ENCODE results near the gene UPP1. TPM values are rescaled to one million over a fixed set of nuclear protein-coding genes. Genes with fewer than 3 reads are reported as not detected.

UPP1 gene
- total and polyA plus RNA-seq, 2 of the 4 experiments (the other 2 are of a cell fraction): 3.9 to 14.5 TPM

DNA sequence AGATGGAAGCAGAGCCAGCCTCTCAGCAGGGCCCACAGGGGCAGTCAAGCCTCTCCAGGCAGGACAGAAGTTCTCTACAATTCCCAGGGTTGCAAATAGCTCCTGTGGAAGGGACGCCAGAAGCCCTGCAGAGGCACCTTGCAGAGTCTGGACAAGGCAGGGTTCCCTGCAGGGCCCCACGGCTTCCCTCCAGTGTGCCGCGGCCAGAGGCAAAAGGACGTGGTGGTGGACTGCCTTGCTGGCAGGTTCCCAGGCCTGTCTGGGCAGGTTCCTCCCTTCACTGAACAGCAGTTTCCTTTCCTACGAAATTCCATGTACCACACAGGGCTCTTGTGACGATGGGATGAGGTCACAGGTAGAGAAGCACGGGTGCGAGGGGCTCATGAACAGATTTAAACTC, 25.1 kb downstream of the UPP1 start:
- no peak overlapping the region for H3K23ac ChIP-seq (ENCODE audit: low read depth, low read length)
- H4K20me1 ChIP-seq (ENCODE audit: insufficient read depth, low read length): no peaks in the 10 kb centered on the region
- no peak overlapping the region for H2AK9ac ChIP-seq (replicated peaks; ENCODE audit: low read depth, low read length, poor library complexity)
- peaks cover 8% of the 10 kb centered on the region; the same call in 1 of the 2 replicates for H3K9me1 ChIP-seq (ENCODE audit: insufficient read depth, low read length)
- H3K4me1 ChIP-seq (ENCODE audit: control insufficient read depth, insufficient read depth, low read length): peaks cover 6% of the 10 kb centered on the region
- no peak overlapping the region for H3K14ac ChIP-seq (replicated peaks; ENCODE audit: low read depth, low read length)
- no peak for ATAC-seq (ENCODE audit: low read depth)
- H3K4me3 ChIP-seq (ENCODE audit: insufficient read depth, low read depth, low read length): no peak overlapping the region
- 0 out of 2 replicates have a peak overlapping the region, but pooled peaks have one; percentile 37 for H4K91ac ChIP-seq (ENCODE audit: insufficient read depth, low read depth, low read length)
- WGBS, 2 experiments (ENCODE audit: extremely low coverage in 2 of 2, insufficient read length in 1 of 2): 90% methylated on average over 2 of the region's 9 CpGs; no CpG with 5 or more reads in 1 of the 2 experiments
- H3K27me3 ChIP-seq (ENCODE audit: control insufficient read depth, insufficient read depth, low read length): peaks cover 2% of the 10 kb centered on the region; the same call in 1 of the 2 replicates
- H2BK20ac ChIP-seq (ENCODE audit: low read depth, low read length): no peak overlapping the region
- no peaks in the 10 kb centered on the region for H3K79me1 ChIP-seq (ENCODE audit: low read depth in 1 of 2, low read length in 2 of 2)
- no peak for DNase-seq
- no peak overlapping the region for H2BK120ac ChIP-seq (ENCODE audit: low read depth, low read length)
- H3K18ac ChIP-seq (ENCODE audit: low read depth, low read length): no peak overlapping the region
- intact Hi-C loops (cut with micrococcal nuclease) (loop anchor here (5.0 kb wide), 2 partner anchors 77 to 847 kb away; partner anchors contain the start of gene C7orf57), in situ Hi-C loops (cut with MboI; ENCODE audit: low sequenced_read_pairs) (loop anchor here (25.0 kb wide), 1 partner anchor 852 kb away; no protein-coding TSS in a partner anchor), dilution Hi-C loops (cut with HindIII; ENCODE audit: low sequenced_read_pairs, unreplicated experiment) (loop anchor here (25.0 kb wide), 1 partner anchor 127 kb away; the partner anchor contains the start of gene HUS1)
- no peak overlapping the region for H4K5ac ChIP-seq (ENCODE audit: low read depth, low read length)
- peaks cover 2% of the 10 kb centered on the region; the same call in 1 of the 2 replicates for H3K36me3 ChIP-seq (ENCODE audit: control insufficient read depth, insufficient read depth, low read length)
- ChIA-PET POLR2A (ENCODE audit: unreplicated experiment) (no interaction called here), CTCF (no interaction called here)
- no peak overlapping the region for H3K27ac ChIP-seq (ENCODE audit: insufficient read depth, low read length)
- BruUV-seq (replicated peaks): no TSS peak
- H3K9me3 ChIP-seq (ENCODE audit: control insufficient read depth, insufficient read depth, low read length): no peaks in the 10 kb centered on the region
- no peak overlapping the region for H2BK5ac ChIP-seq (ENCODE audit: low read depth, low read length, poor library complexity, severe bottlenecking)
- H4K8ac ChIP-seq (ENCODE audit: low read depth in 2 of 2, low read length in 2 of 2): no peak overlapping the region
- H2AFZ ChIP-seq (replicated peaks; ENCODE audit: low read length, poor library complexity): no peak overlapping the region
- TF ChIP-seq RAD21 (IDR thresholded peaks at IDR 0.05; ENCODE audit: low read length): no peak
- TF ChIP-seq, protein P1, sequence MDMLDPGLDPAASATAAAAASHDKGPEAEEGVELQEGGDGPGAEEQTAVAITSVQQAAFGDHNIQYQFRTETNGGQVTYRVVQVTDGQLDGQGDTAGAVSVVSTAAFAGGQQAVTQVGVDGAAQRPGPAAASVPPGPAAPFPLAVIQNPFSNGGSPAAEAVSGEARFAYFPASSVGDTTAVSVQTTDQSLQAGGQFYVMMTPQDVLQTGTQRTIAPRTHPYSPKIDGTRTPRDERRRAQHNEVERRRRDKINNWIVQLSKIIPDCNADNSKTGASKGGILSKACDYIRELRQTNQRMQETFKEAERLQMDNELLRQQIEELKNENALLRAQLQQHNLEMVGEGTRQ (IDR thresholded peaks at IDR 0.05; ENCODE audit: low read depth, low read length): no peak
- no peak for TF ChIP-seq CEBPB (IDR thresholded peaks at IDR 0.05; ENCODE audit: low read depth, low read length)
- TF ChIP-seq POLR2A (IDR thresholded peaks at IDR 0.05; ENCODE audit: low read depth, low read length): no peak
- TF ChIP-seq FOS (IDR thresholded peaks at IDR 0.05; ENCODE audit: low read depth, low read length): no peak
- H3K9ac ChIP-seq (ENCODE audit: low read depth, low read length): no peak overlapping the region
- H3K56ac ChIP-seq (ENCODE audit: extremely low read depth, insufficient read depth, low read length): no peak overlapping the region
- H3K4ac ChIP-seq (ENCODE audit: low read depth, low read length): no peak overlapping the region
- H2BK15ac ChIP-seq (ENCODE audit: low read depth, low read length): no peak overlapping the region
- no peak overlapping the region for H3K4me2 ChIP-seq (ENCODE audit: low read depth, low read length)
- H2AK5ac ChIP-seq (ENCODE audit: low read depth, low read length): no peak overlapping the region; the same call in 1 of the 2 replicates

Data from IMR-90 (cell line).